RCC 7860 (cell line): Measurements from ENCODE around the gene DHX35.
A peak's percentile ranks its signal among the peaks of the same experiment; 100 is the strongest.

Experiments used
- DNase-seq: peaks from one replicate; pipeline ENCODE4 v3.0.0-alpha.2; 2015; ENCODE audit warnings: low spot score
- FAIRE-seq: peaks from 2 replicates; lab custom pipeline; 2012; peaks lifted over from hg19 to GRCh38; lab: Jason Lieb, UNC

DHX35 gene

GRCh38 chr20:39050555-39050902 lies 88.4 kb downstream of the DHX35 start:
- DNase-seq (no peak), FAIRE-seq (no peak)

GRCh38 chr20:39052676-39053075 lies 90.5 kb downstream of the DHX35 start:
- no peak for FAIRE-seq
- no peak for DNase-seq

- DNase-seq = no peak
- FAIRE-seq = no peak
Observed at GRCh38 chr20:39057143-39057542, 95.0 kb downstream of the DHX35 start.

DNA sequence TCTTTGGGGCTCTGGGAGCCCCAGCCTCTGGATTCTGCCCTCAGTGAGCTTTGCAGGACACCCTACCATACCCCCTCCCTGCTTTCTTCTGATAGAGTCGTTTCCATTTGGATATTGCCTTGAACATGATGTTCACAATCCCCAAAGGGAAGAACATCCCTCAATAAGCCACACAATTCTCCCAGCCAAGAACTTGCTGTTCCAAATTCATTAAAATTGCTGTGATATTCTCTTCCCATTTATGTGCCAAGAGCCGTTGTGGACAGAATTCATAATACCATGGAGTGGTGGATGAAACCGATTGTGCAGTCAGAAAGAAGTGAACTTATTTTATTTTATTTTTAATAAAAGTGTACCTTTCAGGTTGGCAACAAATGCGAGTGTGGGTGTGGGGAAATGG lies 95.8 kb downstream of the DHX35 start:
- FAIRE-seq (no peak), DNase-seq (no peak)

- no peak for FAIRE-seq
- no peak for DNase-seq
Observed at GRCh38 chr20:39059036-39059435, 96.9 kb downstream of the DHX35 start.

DNA sequence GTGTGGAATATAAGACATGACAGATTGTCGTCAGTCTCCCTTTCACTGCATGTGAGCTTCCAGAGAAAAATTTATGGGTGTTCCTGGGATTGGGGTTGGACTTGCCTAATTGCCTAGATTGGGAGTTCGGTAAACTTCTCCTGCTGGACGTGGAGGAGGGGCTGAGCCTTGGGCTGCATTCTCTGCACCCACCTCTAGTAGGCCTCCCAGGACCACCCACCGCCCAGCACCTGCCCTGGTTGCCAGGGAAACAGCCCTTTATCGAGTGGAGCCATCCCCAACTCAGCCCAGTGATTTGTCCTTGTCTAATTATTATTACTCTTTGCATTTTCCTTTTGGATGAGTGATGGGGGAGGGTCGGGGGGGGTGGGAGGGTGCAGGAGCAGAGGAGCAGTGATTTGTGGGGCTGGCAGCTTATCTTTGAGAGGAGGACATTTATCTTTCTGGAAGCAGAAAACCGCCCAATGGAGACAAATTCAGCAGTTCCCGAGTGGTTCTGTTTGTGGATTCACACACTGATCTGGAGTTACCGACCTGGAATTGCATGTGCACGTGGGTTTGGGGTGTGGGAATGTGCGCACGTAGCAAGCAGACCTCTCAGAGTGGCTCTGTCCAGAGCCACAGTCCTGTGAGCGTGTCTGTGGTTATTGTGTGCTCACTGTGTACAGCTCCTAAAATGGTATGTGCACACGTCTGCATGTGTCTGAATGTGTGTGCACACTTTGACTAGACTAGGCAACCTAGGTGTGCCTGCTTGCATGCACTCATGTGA lies 104.5 kb downstream of the DHX35 start:
- no peak for DNase-seq

DNA sequence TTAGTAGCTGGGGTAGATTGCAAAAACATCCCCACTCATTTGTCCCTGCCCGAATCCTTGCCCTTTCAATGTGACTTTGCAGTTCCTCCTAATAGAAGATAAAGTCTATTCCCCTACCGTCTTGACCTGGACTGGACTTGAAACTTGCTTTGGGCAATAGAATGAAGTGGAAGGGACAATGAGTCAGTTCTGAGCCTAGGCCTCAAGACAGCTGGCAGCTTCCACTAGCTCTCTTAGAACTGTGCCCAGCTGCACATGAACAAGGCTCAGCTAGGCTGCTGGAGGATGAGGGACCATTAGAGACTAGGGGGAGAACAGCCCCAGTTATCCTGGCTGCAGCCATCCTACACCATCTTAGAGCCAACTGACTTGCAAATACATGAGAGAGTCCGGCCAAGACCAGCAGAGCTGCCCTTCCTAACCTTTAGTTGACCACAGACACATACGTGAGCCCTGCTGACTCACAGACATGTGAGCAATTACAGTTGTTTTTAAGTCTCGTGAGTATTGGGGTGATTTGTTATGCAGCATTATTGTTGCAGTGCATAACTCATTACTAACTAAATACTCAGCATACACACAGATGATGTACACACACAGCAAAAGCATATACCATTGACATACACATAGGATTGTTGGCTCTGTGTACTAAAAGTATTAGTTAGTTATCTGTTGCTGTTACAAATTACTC lies 105.5 kb downstream of the DHX35 start:
- FAIRE-seq (no peak), DNase-seq (no peak)

More for the DNA sequence above, 104.5 kb downstream of the DHX35 start:
- no peak for FAIRE-seq

DNA sequence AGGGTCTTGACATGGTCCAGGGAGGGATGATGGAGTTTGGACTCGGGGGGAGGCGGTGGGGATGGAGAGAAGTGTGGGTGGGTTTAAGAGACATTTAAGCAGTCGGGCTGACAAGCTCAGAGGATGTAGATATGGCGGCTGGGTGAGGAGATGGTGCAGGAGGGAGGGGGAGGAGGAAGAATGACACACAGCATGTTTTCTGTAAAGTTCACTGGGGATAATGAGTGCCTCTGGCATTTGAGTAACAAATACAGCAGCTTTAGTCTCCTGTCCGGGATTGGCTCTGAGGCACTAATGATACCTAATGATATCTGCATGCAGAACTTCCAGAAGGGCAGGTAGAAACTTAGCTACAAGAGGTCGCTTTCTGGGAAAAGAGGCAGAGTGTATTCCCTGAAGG lies 107.8 kb downstream of the DHX35 start:
- DNase-seq (no peak), FAIRE-seq (no peak)

DNA sequence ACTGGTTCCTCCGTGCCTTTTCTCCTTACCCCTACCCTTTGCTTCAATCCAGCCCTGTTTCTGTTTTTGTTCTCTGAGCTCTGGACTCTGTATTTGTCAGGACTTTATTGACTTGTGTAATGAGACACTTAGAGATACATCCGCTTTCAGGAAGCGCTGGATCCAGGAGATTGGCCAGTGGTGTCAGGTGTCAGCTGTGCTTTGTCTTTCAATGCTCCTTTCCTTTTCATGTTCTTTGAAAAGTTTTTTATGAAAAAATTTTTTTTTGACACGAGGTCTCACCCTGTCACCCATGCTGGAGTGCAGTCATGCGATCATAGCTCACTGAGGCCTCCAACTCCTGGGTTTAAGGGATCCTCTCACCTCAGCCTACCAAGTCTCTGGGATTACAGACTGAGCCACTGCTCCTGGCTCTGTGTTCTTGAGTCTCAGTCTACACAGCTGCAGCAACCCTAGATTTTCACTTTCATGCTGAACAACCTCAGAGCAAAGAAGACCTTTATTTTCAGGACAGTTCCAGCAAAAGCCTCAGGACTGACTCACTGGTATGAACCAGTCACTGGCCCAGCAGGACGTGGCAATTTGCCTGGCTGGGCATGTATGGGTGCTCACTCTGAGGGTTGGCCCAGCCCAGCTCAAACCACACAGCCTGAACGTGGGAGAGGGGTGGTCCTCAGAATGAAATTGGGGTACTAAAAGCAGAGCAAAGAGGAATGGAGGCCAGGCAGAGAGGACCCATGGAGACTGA lies 108.5 kb downstream of the DHX35 start:
- peak; percentile 56 for DNase-seq
- peak; percentile 48 for FAIRE-seq

DNA sequence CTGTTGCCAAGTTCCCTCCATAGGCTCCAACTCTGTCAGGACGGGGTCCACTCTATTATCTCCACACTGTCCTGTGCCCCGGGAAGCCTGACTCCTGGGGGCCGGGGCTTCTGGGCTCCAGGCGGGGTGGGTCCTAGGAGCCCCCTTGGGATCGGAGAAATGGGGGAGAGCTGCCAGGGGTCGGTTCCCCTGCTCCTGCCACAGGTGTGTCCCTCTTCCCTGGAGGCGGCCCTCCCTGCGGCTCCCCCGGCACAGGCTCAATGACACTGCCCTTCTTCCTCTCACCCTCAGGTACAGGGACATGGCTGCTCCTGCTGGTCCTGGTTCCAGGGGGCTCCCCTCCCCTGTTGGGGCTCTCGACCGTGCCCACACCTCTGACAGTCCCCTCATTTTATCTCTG lies 110.0 kb downstream of the DHX35 start:
- FAIRE-seq (no peak), DNase-seq (no peak)

- DNase-seq = no peak
- FAIRE-seq = no peak
Observed at GRCh38 chr20:39072653-39073052, 110.5 kb downstream of the DHX35 start.

DNA sequence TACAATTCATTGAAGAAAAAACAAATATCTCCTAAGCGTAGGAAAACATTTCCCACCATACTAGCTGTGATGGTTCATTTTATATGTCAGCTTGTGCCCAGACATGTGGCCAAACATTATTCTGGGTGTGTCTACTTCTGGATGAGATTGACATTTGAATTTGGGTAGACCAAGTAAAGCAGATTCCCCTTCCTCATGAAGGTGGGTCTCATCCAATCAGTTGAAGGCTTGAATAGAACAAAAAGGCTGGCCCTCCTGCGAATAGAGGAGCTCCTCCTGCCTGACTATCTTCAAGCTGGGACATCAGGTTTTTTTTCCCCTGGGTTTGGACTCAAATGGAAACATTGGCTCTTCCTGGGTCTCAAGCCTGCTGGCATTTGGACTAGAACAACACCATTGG lies 113.6 kb downstream of the DHX35 start:
- no peak for DNase-seq
- no peak for FAIRE-seq

DNA sequence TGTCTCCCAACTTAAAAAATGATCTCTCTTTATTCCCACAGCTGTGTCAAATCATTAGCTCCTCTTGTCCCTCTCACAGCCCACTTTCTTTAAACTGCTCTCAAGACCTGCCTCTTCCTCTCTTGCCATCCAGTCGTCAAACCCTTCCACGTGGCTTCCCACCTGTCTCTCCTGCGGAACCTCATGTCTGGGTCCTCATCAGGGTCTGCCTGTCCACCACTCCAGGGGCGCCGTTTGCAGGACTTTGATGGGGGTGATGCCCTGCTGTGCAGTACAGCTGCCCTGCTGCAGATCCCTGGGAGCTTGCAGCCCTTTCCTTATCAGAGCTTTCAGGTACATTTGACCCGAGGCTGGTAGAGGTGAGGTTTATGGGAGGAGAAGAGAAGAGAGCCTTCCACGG lies 114.8 kb downstream of the DHX35 start:
- DNase-seq = no peak
- FAIRE-seq = no peak

GRCh38 chr20:39080326-39080725 lies 118.2 kb downstream of the DHX35 start:
- DNase-seq = no peak
- FAIRE-seq = no peak

GRCh38 chr20:39081255-39081654 lies 119.1 kb downstream of the DHX35 start:
- peak; percentile 61 for DNase-seq
- FAIRE-seq = peak; percentile 65

DNA sequence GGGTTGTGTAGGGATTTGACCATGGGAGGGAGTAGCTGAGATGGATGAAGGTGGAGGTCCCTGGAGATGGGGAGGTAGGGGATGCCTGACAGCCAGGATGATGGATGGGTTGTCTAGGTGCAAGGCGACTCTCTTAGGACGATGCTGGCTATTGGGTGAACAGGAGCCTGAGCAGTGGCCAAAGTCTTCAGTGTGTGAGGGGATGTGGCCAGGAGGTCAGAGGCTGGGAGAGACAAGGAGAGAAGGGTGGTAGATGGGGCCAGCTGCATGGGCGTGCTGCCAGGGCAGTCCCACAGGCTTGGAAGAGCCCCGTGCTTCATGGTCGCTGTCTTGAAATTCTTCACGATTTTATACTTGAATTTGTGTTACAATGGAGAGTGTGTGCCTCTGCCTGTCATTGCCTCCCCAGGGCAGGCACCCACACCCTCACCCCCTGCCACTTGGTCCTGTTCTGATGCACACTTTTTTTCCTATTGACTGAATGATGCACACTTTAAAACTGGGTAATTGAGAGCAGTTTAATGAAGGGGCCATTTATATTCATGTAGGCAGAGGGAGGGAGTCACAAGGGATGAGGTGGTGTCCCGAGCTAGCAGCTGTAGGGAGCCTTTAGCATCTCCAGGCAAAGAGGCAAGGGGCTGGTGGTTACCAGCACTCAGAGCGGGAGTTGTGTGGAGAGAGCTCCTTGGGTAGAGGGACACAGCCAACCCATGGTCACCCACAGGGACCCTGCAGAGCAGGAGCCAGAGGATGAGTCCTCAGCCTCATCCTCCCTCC lies 120.7 kb downstream of the DHX35 start:
- DNase-seq = no peak
- FAIRE-seq = no peak

GRCh38 chr20:39083761-39084160 lies 121.6 kb downstream of the DHX35 start:
- DNase-seq (no peak), FAIRE-seq (no peak)

DNA sequence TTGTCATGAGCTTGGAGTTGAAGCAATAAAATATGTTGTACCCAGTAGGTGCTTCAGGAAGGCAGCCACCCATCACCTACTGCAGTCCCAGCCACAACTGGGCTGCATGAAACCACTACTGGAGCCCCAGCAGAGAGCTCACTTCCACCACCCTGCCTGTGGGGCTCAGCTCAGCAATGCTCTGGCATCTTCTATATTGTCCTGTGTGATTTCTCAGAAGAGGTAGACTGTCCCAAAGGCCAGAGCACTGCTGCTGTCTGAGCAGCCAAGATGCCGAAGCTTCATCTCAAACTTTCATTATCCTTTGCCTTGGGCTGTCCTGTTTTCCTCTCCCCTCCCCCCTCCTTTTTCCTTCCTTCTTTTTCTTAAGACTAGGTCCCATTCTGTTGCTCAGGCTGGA lies 126.9 kb downstream of the DHX35 start:
- DNase-seq = no peak
- FAIRE-seq = no peak
